Lung (tissue), 12 donors: ENCODE results near the gene CBX5. TPM values are rescaled to one million over a fixed set of nuclear protein-coding genes. Genes with fewer than 3 reads are reported as not detected.

Source experiments
- ATAC-seq: fragments of 200-7000 bp; cut with Tn5 transposase; one replicate; pipeline ENCODE4 v1.9.1; 2020; ENCODE audit warnings: moderate number of reproducible peaks; ENCODE audit not compliant: insufficient read depth, low FRiP score
- DNase-seq, 3 donors: peaks; one replicate each; pipeline ENCODE4 v3.0.0-alpha.2; 2013 to 2017
- H3K27ac ChIP-seq, 2 donors: one replicate each; pipeline ENCODE4 v1.5.1; 2013; ENCODE audit warnings: mild to moderate bottlenecking in 2 of 2, moderate library complexity in 2 of 2, control low read depth in 1 of 2, inconsistent platforms in 1 of 2, low read depth in 1 of 2, low read length in 1 of 2
- H3K27me3 ChIP-seq, 3 donors: one replicate each; pipeline ENCODE4 v1.5.1; 2013; ENCODE audit warnings: low read length in 2 of 3; ENCODE audit not compliant: control insufficient read depth in 3 of 3, insufficient read depth in 3 of 3
- H3K36me3 ChIP-seq, 4 donors: one replicate each; pipeline ENCODE4 v1.5.1; 2013; ENCODE audit warnings: low read length in 4 of 4, mild to moderate bottlenecking in 1 of 4, moderate library complexity in 1 of 4; ENCODE audit not compliant: control insufficient read depth in 4 of 4, insufficient read depth in 4 of 4
- H3K4me1 ChIP-seq, 5 donors: one replicate each; pipeline ENCODE4 v1.5.1; 2013; ENCODE audit warnings: low read length in 5 of 5, mild to moderate bottlenecking in 2 of 5, moderate library complexity in 1 of 5; ENCODE audit not compliant: control insufficient read depth in 5 of 5, insufficient read depth in 5 of 5
- H3K4me3 ChIP-seq: one replicate; pipeline ENCODE4 v1.5.1; 2013; ENCODE audit warnings: mild to moderate bottlenecking, control low read depth, moderate library complexity
- H3K9ac ChIP-seq, 2 donors: one replicate each; pipeline ENCODE4 v1.5.1; 2013; ENCODE audit warnings: low read length in 2 of 2, control low read depth in 1 of 2; ENCODE audit not compliant: insufficient read depth in 1 of 2
- H3K9me3 ChIP-seq, 4 donors: one replicate each; pipeline ENCODE4 v1.5.1; 2013; ENCODE audit warnings: low read length in 3 of 4, mild to moderate bottlenecking in 1 of 4, moderate library complexity in 1 of 4; ENCODE audit not compliant: control insufficient read depth in 4 of 4, insufficient read depth in 3 of 4
- CTCF ChIP-seq: IDR thresholded peaks from 2 replicates; pipeline ENCODE4 v1.5.1; 2012; ENCODE audit warnings: mild to moderate bottlenecking; ENCODE audit errors: control extremely low read depth, extremely low read depth
- WGBS, 2 donors: extraction: QIAGEN DNeasy Blood & Tissue Kit; methylation state at CpG; one replicate each; pipeline ENCODE4 v1.1.7; 2013; 5-methylcytosine and 5-hydroxymethylcytosine counted together
- polyA plus RNA-seq, 2 donors: library from polyadenylated mRNA; stranded (reverse); fragments of 200-250 nt; gene quantifications; one replicate each; pipeline ENCODE4 v1.2.1, GENCODE V29; 2013
- total RNA-seq, 2 donors: library from RNA; depleted of rRNA in 1 of 2; stranded (reverse); fragments of >200 nt in 1 of 2; gene quantifications; one replicate each; pipeline ENCODE4 v1.2.1, GENCODE V29; 2014 to 2021
- donor health status: control.
- donor health status: control.
- donor health status: Bipolar disorder and iron deficiency.
- donor health status: healthy.
- donor health status: DM: yes; HTN: yes; CAD: no.

Gene CBX5
- total and polyA plus RNA-seq, 4 donors = 8.3 to 78.3 (median 30.3) TPM

- H3K4me3 ChIP-seq = peak overlapping the region; percentile 67
- TF ChIP-seq CTCF = no peak
- peaks cover 6 to 46% (median 16%) of the 10 kb centered on the region in 5 donors for H3K4me1 ChIP-seq
- no peaks in the 10 kb centered on the region for H3K9me3 ChIP-seq
- DNase-seq = no peak
- peaks cover 9 to 38% (median 23%) of the 10 kb centered on the region in 4 donors for H3K36me3 ChIP-seq
- ATAC-seq = no peak
- 0 to 1% methylated on average over 19 of the region's 19 CpGs for WGBS, 2 donors
- peak overlapping the region; percentile 75 to 88 for H3K27ac ChIP-seq
- H3K27me3 ChIP-seq = no peaks in the 10 kb centered on the region
- H3K9ac ChIP-seq = peak overlapping the region; percentile 95 to 100
Observed at GRCh38 chr12:54279227-54279631, 693 bp downstream of the CBX5 start.

- no peaks in the 10 kb centered on the region for H3K9me3 ChIP-seq
- peaks cover 7 to 34% (median 15%) of the 10 kb centered on the region in 4 donors for H3K36me3 ChIP-seq
- H3K27me3 ChIP-seq = no peaks in the 10 kb centered on the region
- peak overlapping the region in 1 of 2 donors; percentile 26 for H3K27ac ChIP-seq
- H3K4me3 ChIP-seq = no peak overlapping the region
- TF ChIP-seq CTCF = no peak
- H3K9ac ChIP-seq = peak overlapping the region; percentile 95 to 100
- DNase-seq (peak in 1 of 3 donors; percentile 24), ATAC-seq (no peak)
- WGBS, 2 donors = 20 to 34% methylated on average over 5 of the region's 5 CpGs
- H3K4me1 ChIP-seq = peaks cover 3 to 32% (median 9%) of the 10 kb centered on the region in 5 donors
Observed at GRCh38 chr12:54277823-54278276, 2.1 kb downstream of the CBX5 start.

- TF ChIP-seq CTCF = no peak
- no peak overlapping the region for H3K9ac ChIP-seq
- H3K4me3 ChIP-seq = no peak overlapping the region
- H3K4me1 ChIP-seq = peaks cover 2 to 17% (median 9%) of the 10 kb centered on the region in 5 donors
- no peak overlapping the region for H3K27ac ChIP-seq
- H3K27me3 ChIP-seq = no peaks in the 10 kb centered on the region
- 88 to 94% methylated on average over 3 of the region's 3 CpGs for WGBS, 2 donors
- DNase-seq = no peak
- peaks cover 1 to 24% (median 5%) of the 10 kb centered on the region in 4 donors for H3K36me3 ChIP-seq
- ATAC-seq = no peak
- H3K9me3 ChIP-seq = no peaks in the 10 kb centered on the region
Observed at GRCh38 chr12:54276368-54276767, 3.6 kb downstream of the CBX5 start.

- peaks cover 1 to 14% (median 4%) of the 10 kb centered on the region in 4 donors for H3K36me3 ChIP-seq
- DNase-seq = no peak
- peaks cover 2 to 13% (median 6%) of the 10 kb centered on the region in 5 donors for H3K4me1 ChIP-seq
- ATAC-seq = no peak
- H3K9ac ChIP-seq = no peak overlapping the region
- no peak for TF ChIP-seq CTCF
- no peaks in the 10 kb centered on the region for H3K27me3 ChIP-seq
- no peaks in the 10 kb centered on the region for H3K9me3 ChIP-seq
- no peak overlapping the region for H3K27ac ChIP-seq
- 74 to 84% methylated on average over 2 of the region's 2 CpGs for WGBS, 2 donors
- no peak overlapping the region for H3K4me3 ChIP-seq
Observed at GRCh38 chr12:54273981-54274380, 5.9 kb downstream of the CBX5 start.
